Ectodermal cell (in vitro differentiated cells): Measurements from ENCODE around the gene RNU5B-1.

Experiments used
- H3K27ac ChIP-seq: 2 replicates; pipeline ENCODE4 v1.7.0; 2013; ENCODE audit warnings: mild to moderate bottlenecking, low read depth, low read length; ENCODE audit not compliant: insufficient read depth, poor library complexity, severe bottlenecking
- H3K27me3 ChIP-seq: 2 replicates; pipeline ENCODE4 v1.7.0; 2013; ENCODE audit warnings: mild to moderate bottlenecking, low read length; ENCODE audit not compliant: insufficient read depth, control insufficient read depth, poor library complexity, severe bottlenecking
- H3K36me3 ChIP-seq: one replicate; pipeline ENCODE4 v1.7.0; 2013; ENCODE audit warnings: low read length; ENCODE audit not compliant: control insufficient read depth, insufficient read depth
- H3K4me1 ChIP-seq: one replicate; pipeline ENCODE4 v1.7.0; 2013; ENCODE audit warnings: low read length; ENCODE audit not compliant: control insufficient read depth, insufficient read depth
- H3K4me3 ChIP-seq: 2 replicates; pipeline ENCODE4 v1.7.0; 2013; ENCODE audit warnings: low read depth, low read length, control low read depth; ENCODE audit not compliant: insufficient read depth
- H3K9me3 ChIP-seq: 2 replicates; pipeline ENCODE4 v1.7.0; 2013; ENCODE audit warnings: mild to moderate bottlenecking, low read length, moderate library complexity; ENCODE audit not compliant: control insufficient read depth
- WGBS, 2 experiments: methylation state at CpG; one replicate each; pipeline ENCODE4 v1.1.7; 2013; ENCODE audit warnings: missing lambda C conversion rate in 2 of 2; 5-methylcytosine and 5-hydroxymethylcytosine counted together

RNU5B-1 gene

GRCh38 chr15:65306551-65306950 lies 2.1 kb downstream of the RNU5B-1 start:
- no peaks in the 10 kb centered on the region for H3K9me3 ChIP-seq
- H3K36me3 ChIP-seq, result no peaks in the 10 kb centered on the region
- H3K4me3 ChIP-seq, result no peak overlapping the region

GRCh38 chr15:65307978-65308377 lies 3.5 kb downstream of the RNU5B-1 start:
- H3K27ac ChIP-seq, result no peak overlapping the region
- H3K27me3 ChIP-seq, result no peaks in the 10 kb centered on the region
- no peak overlapping the region for H3K4me3 ChIP-seq
- 94 to 95% methylated on average over 6 of the region's 6 CpGs for WGBS, 2 experiments
- peaks cover 23% of the 10 kb centered on the region for H3K4me1 ChIP-seq
- H3K9me3 ChIP-seq, result no peaks in the 10 kb centered on the region
- H3K36me3 ChIP-seq, result no peaks in the 10 kb centered on the region

More at GRCh38 chr15:65306551-65306950, 2.1 kb downstream of the RNU5B-1 start:
- Histone ChIP-seq H3K27me3 (no peaks in the 10 kb centered on the region), H3K27ac (no peak overlapping the region), H3K4me1 (peaks cover 13% of the 10 kb centered on the region)

- no peaks in the 10 kb centered on the region for H3K36me3 ChIP-seq
- no peaks in the 10 kb centered on the region for H3K27me3 ChIP-seq
- peaks cover 23% of the 10 kb centered on the region for H3K4me1 ChIP-seq
- no peak overlapping the region for H3K27ac ChIP-seq
- no peaks in the 10 kb centered on the region for H3K9me3 ChIP-seq
- WGBS, 2 experiments, result 79 to 80% methylated on average over 12 of the region's 12 CpGs
- no peak overlapping the region for H3K4me3 ChIP-seq
Measured at GRCh38 chr15:65309882-65310418, 5.5 kb downstream of the RNU5B-1 start.

GRCh38 chr15:65310431-65311137 lies 6.1 kb downstream of the RNU5B-1 start:
- H3K36me3 ChIP-seq, result no peaks in the 10 kb centered on the region
- H3K9me3 ChIP-seq, result no peaks in the 10 kb centered on the region
- peaks cover 23% of the 10 kb centered on the region for H3K4me1 ChIP-seq
- WGBS, 2 experiments, result 93 to 95% methylated on average over 9 to 10 of the region's 10 CpGs
- no peak overlapping the region for H3K4me3 ChIP-seq
- no peaks in the 10 kb centered on the region for H3K27me3 ChIP-seq
- no peak overlapping the region for H3K27ac ChIP-seq

- H3K36me3 ChIP-seq, result no peaks in the 10 kb centered on the region
- H3K9me3 ChIP-seq, result no peaks in the 10 kb centered on the region
- H3K4me1 ChIP-seq, result peaks cover 23% of the 10 kb centered on the region
- no peak overlapping the region for H3K27ac ChIP-seq
- 84 to 85% methylated on average over 3 of the region's 3 CpGs for WGBS, 2 experiments
- H3K4me3 ChIP-seq, result no peak overlapping the region
- no peaks in the 10 kb centered on the region for H3K27me3 ChIP-seq
Measured at GRCh38 chr15:65311760-65312159, 7.3 kb downstream of the RNU5B-1 start.

GRCh38 chr15:65312400-65312916 lies 8.0 kb downstream of the RNU5B-1 start:
- WGBS, 2 experiments, result 87 to 91% methylated on average over 8 to 11 of the region's 11 CpGs
- Histone ChIP-seq H3K27ac (no peak overlapping the region), H3K4me3 (no peak overlapping the region), H3K36me3 (no peaks in the 10 kb centered on the region), H3K9me3 (no peaks in the 10 kb centered on the region), H3K27me3 (no peaks in the 10 kb centered on the region), H3K4me1 (peaks cover 23% of the 10 kb centered on the region)

GRCh38 chr15:65318870-65319356 lies 14.4 kb downstream of the RNU5B-1 start:
- no peaks in the 10 kb centered on the region for H3K9me3 ChIP-seq
- no peaks in the 10 kb centered on the region for H3K27me3 ChIP-seq
- no peak overlapping the region for H3K27ac ChIP-seq
- 33 to 37% methylated on average over 5 of the region's 5 CpGs for WGBS, 2 experiments
- no peaks in the 10 kb centered on the region for H3K36me3 ChIP-seq
- H3K4me3 ChIP-seq, result no peak overlapping the region
- H3K4me1 ChIP-seq, result peaks cover 5% of the 10 kb centered on the region

- WGBS, 2 experiments, result 74 to 75% methylated on average over 9 of the region's 9 CpGs
- Histone ChIP-seq H3K4me3 (no peak overlapping the region), H3K4me1 (peaks cover 11% of the 10 kb centered on the region), H3K9me3 (no peaks in the 10 kb centered on the region), H3K27me3 (no peaks in the 10 kb centered on the region), H3K27ac (no peak overlapping the region), H3K36me3 (no peaks in the 10 kb centered on the region)
Measured at GRCh38 chr15:65323071-65323511, 18.6 kb downstream of the RNU5B-1 start.

- Histone ChIP-seq H3K4me3 (no peak overlapping the region), H3K4me1 (peaks cover 11% of the 10 kb centered on the region), H3K36me3 (peaks cover 20% of the 10 kb centered on the region), H3K9me3 (no peaks in the 10 kb centered on the region), H3K27ac (peak overlapping the region; percentile 76), H3K27me3 (no peaks in the 10 kb centered on the region)
- WGBS, 2 experiments, result 54 to 55% methylated on average over 12 of the region's 12 CpGs
Measured at GRCh38 chr15:65326117-65326526, 21.6 kb downstream of the RNU5B-1 start.

GRCh38 chr15:65326818-65327217 lies 22.3 kb downstream of the RNU5B-1 start:
- Histone ChIP-seq H3K27ac (no peak overlapping the region), H3K4me3 (no peak overlapping the region), H3K27me3 (no peaks in the 10 kb centered on the region), H3K9me3 (no peaks in the 10 kb centered on the region), H3K4me1 (peaks cover 11% of the 10 kb centered on the region), H3K36me3 (peaks cover 27% of the 10 kb centered on the region)
- WGBS, 2 experiments, result 94 to 95% methylated on average over 2 of the region's 2 CpGs
